WI38 (cell line): Measurements from ENCODE around the gene GTF2B.
"Not testable (repeated sequence)": the region's sequence is repeated elsewhere in the genome, so short reads cannot be mapped to it uniquely, and the experiment has no call there.

Source experiments
- H3K4me3 ChIP-seq: 2 replicates; pipeline ENCODE4 v1.5.1; 2011; ENCODE audit warnings: low read depth, mild to moderate bottlenecking, control low read depth, low read length
- CTCF ChIP-seq: IDR thresholded peaks from 2 replicates; pipeline ENCODE4 v1.5.1; 2012; ENCODE audit warnings: low read depth, mild to moderate bottlenecking, control low read depth, low read length

The GTF2B gene

DNA sequence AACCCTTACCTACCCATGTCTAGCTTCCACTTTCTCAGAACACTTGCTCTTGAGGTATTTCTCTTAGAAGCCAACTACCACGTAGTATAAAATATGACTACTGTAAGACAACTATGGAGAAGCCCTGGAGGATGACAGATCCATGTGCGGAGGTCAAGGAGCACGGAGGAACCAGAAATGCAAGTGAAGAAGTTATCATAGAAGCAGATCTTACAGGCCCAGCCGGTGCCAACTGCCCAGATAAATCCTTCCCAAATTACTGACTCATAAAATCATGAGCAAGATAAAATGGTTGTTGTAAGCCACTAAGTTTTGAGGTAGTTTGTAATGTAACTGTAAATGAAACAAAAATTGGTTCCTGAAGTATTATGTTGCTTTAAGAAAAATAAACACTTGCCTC, 12.6 kb downstream of the GTF2B start:
- TF ChIP-seq CTCF = no peak
- H3K4me3 ChIP-seq = no peak overlapping the region

DNA sequence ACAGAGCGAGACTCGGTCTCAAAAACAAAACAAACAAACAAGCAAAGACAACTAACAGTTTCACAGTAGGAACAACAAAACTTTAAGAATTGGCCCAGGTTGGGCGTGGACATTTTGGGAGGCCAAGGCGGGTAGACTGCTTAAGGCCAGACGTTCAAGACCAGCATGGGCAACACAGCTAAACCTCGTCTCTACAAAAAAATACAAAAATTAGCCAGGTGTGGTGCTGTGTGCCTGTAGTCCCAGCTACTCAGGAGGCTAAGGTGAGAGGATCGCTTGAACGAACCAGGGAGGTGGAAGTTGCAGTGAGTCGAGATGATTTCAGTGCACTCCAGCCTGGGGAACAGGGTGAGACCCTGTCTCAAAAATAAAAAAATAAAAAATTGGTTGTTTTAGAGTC, 13.5 kb downstream of the GTF2B start:
- H3K4me3 ChIP-seq = no peak overlapping the region
- TF ChIP-seq CTCF = no peak

DNA sequence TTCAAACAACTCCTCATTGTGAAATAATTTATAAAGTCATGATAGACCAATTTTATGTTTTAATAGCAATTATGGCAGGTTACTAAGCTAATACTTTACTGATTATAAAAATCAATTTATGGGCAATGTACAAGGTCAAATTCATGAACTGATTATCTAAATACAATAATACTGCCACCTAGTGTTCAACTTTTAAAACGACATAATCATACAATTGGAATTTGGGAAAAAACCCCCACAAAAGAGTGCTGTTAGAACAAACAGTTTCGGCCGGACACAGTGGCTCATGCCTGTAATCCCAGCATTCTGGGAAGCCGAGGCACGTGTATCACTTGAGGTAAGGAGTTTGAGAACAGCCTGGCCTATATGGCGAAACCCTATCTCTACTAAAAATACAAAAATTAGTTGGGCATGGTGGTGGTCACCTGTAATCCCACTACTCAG, 14.0 kb downstream of the GTF2B start:
- no peak overlapping the region for H3K4me3 ChIP-seq
- no peak for TF ChIP-seq CTCF

- TF ChIP-seq CTCF = no peak
- no peak overlapping the region for H3K4me3 ChIP-seq
Measured at GRCh38 chr1:88876573-88877365, 14.6 kb downstream of the GTF2B start.

DNA sequence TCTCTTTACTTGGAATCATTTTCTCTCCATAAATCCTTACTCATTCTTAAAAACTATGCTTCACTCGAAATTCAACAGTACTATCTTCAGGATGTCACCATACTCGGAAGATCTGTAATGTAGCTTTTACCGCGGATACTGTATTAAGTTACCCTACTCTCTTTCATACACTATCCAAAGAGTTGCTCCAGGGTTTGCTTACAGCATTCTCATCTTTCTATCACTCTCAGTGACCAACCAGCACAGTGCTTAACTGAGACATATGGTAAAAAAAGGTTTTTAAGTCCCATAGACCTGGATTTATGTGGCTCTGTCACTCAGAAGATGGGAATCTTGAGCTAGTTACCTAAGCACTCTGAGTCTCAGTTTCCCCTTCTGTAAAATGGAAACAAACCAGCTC, 15.8 kb downstream of the GTF2B start:
- no peak overlapping the region for H3K4me3 ChIP-seq
- TF ChIP-seq CTCF = no peak

DNA sequence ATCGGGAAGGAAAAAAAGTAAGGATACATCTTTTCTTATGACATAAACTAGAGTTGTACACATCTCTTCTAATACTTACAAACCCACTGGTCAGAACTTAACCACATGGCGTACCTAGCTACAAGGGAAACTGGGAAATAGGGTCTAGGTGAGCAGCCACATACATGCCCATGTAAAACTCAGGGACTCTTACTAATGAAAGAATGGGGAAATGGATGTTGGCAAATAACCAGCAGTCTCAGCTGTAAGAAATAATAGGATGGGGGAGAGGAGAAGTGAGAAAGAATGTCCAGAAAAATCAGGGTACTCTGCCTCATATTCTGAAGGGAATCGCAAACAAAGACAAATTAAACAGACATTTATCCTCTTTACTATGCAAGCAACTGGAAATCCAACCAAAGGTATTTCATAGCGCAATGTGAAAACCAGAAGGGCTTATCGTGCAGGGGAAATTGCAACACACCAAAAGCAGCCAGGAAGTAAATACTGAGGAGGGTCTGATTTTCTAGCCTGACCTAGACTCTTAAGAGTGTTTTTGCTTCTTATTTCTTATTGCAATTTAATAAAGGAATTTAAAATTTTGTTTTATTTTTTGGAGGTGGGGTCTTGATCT, 17.5 kb downstream of the GTF2B start:
- TF ChIP-seq CTCF = no peak
- no peak overlapping the region for H3K4me3 ChIP-seq

- not testable (repeated sequence) for H3K4me3 ChIP-seq
Measured at GRCh38 chr1:88869644-88870043, 21.7 kb downstream of the GTF2B start.
